Body of pancreas (tissue), 4 donors: ENCODE measurements around the gene PHF13. TPM values are rescaled to one million over a fixed set of nuclear protein-coding genes. Genes with fewer than 3 reads are reported as not detected.

Experiments
- ATAC-seq: fragments of 150-250 bp; one replicate; pipeline ENCODE4 v1.9.1; 2016
- DNase-seq, 4 donors: peaks; one replicate each; pipeline ENCODE4 v3.0.0-alpha.2; 2019
- H3K27ac ChIP-seq, 4 donors: fragments of 200-600 bp; sonication (generic); 1 replicate in 3 of 4; 2 replicates in 1 of 4; pipeline versions ENCODE4 v1.5.1 to v1.6.1; 2016 to 2019; ENCODE audit warnings: mild to moderate bottlenecking in 1 of 4, mixed read lengths in 1 of 4, moderate library complexity in 1 of 4
- H3K27me3 ChIP-seq, 2 donors: fragments of 200-600 bp; sonication (generic); one replicate each; pipeline ENCODE4 v1.6.0; 2016; ENCODE audit warnings: mild to moderate bottlenecking in 1 of 2
- H3K36me3 ChIP-seq, 2 donors: fragments of 200-600 bp; sonication (generic); replicated peaks in 1 of 2; 2 replicates each; pipeline ENCODE4 v1.5.1; 2016; ENCODE audit warnings: low read depth in 2 of 2; ENCODE audit not compliant: insufficient read depth in 1 of 2
- H3K4me1 ChIP-seq: fragments of 200-600 bp; sonication (generic); one replicate; pipeline ENCODE4 v1.6.0; 2016
- H3K4me3 ChIP-seq, 2 donors: fragments of 200-600 bp; sonication (generic); 1 replicate in 1 of 2; 2 replicates in 1 of 2; pipeline ENCODE4 v1.5.1; 2016 to 2019
- H3K9me3 ChIP-seq, 3 donors: fragments of 200-600 bp; sonication (generic); 1 replicate in 2 of 3; 2 replicates in 1 of 3; pipeline ENCODE4 v1.5.1; 2016
- POLR2A ChIP-seq, 3 donors: fragments of 450-650 bp; IDR thresholded peaks; one replicate each; pipeline ENCODE4 v1.6.1; 2016; ENCODE audit warnings: antibody characterized with exemption in 3 of 3, mild to moderate bottlenecking in 2 of 3
- WGBS, 2 donors: methylation state at CpG; one replicate each; pipeline ENCODE4 v1.1.5; 2017; 5-methylcytosine and 5-hydroxymethylcytosine counted together
- intact Hi-C: fragments of 100-400 bp; cut with DNase I; formaldehyde crosslinking; loops from one replicate; pipeline ENCODE4 v1.15.1; 2023
- total RNA-seq, 2 donors: library from RNA; depleted of rRNA; stranded (reverse); fragments of >200 nt; gene quantifications; one replicate each; pipeline ENCODE4 v1.1.0, GENCODE V29; 2016
- TF ChIP-seq, protein P1 (sequence below), 7 experiments: fragments of 450-650 bp in 4 of 7; fragments of 200-600 bp in 3 of 7; sonication (generic) in 3 of 7; IDR thresholded peaks; one replicate each; pipeline ENCODE4 v1.5.1; 2016 to 2019; ENCODE audit warnings: antibody characterized with exemption in 7 of 7

The PHF13 gene
- total RNA-seq: 1 to 10 TPM; 6.2 to 9.6 TPM

DNA sequence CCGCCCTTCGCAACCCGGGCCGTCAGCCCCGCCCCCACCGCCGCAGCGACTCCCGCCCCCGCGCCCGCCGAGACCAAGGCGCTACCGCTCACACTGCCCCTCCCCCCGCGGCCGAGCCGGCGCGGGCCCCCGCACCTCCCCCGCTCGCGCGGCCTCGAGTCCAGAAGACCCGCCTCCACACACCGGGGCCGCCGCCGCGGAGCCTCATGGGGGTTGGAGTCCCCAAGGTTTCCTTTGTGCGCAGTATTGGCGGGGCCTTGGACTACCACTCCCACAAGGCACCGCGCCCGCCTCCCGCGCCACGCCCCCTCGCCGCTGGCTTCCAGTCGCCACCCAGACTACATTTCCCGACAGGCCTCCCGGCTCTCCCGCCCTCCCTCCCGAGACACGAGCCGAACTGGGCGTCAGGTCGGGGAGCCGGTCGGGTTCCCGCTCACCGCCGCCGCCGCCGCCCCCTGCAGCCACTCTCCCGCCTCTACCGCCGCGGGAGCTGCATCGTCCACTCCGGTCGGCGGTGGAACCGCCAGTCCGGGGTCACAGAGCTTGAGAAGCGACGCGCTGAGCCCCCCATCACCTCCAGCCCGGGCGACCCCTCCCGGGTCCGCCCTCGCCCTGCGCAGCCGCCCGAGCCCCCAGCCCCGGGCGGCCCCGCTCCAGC lies at the start of gene PHF13:
PHF13 (plus strand) TSS at position 371 of the 658 bp plus-strand sequence. CDS start 336 bp downstream, outside the sequence.
- DNase-seq: peak; percentile 99 to 100 (median 99)
- Histone ChIP-seq H3K27me3 (no peaks in the 10 kb centered on the region), H3K9me3 (no peaks in the 10 kb centered on the region), H3K4me1 (peaks cover 23% of the 10 kb centered on the region), H3K27ac (peak within 1 kb of the TSS; percentile 76 to 90 (median 88)), H3K4me3 (peak within 1 kb of the TSS; percentile 59 to 92), H3K36me3 (no peaks in the 10 kb centered on the region)
- TF ChIP-seq, protein P1, sequence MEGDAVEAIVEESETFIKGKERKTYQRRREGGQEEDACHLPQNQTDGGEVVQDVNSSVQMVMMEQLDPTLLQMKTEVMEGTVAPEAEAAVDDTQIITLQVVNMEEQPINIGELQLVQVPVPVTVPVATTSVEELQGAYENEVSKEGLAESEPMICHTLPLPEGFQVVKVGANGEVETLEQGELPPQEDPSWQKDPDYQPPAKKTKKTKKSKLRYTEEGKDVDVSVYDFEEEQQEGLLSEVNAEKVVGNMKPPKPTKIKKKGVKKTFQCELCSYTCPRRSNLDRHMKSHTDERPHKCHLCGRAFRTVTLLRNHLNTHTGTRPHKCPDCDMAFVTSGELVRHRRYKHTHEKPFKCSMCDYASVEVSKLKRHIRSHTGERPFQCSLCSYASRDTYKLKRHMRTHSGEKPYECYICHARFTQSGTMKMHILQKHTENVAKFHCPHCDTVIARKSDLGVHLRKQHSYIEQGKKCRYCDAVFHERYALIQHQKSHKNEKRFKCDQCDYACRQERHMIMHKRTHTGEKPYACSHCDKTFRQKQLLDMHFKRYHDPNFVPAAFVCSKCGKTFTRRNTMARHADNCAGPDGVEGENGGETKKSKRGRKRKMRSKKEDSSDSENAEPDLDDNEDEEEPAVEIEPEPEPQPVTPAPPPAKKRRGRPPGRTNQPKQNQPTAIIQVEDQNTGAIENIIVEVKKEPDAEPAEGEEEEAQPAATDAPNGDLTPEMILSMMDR (IDR thresholded peaks at IDR 0.05): no peak
- TF ChIP-seq POLR2A (IDR thresholded peaks at IDR 0.05): peak in 2 of 3 donors; percentile 30 to 64
- WGBS, 2 donors: 0% methylated on average over 45 of the region's 84 CpGs; no CpG with 5 or more reads in 1 of the 2 donors
- intact Hi-C loops: no loop called here
- ATAC-seq: peak; percentile 95

DNA sequence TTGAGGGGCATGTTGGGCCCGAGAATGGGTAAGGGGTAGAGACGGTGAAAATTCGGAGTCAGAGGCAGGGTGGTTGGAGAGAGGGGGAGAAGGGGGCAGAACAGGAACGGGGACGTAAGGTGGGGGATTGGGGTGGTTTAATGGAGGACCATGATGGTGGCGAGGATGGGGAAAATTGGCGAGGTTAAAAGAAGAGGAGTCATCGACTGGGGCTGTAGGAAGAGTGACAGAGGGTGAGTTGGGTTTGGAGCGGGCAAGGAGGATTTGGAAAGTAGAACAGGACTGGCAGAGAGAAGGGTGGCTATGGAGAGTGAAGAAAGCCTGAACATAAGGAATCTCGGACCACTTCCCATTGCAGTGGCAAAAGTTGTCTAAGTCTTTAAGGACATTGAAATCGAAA lies 44.5 kb upstream of the PHF13 start:
- H3K9me3 ChIP-seq: no peaks in the 10 kb centered on the region
- intact Hi-C loops: no loop called here
- H3K36me3 ChIP-seq: no peaks in the 10 kb centered on the region
- DNase-seq: no peak
- peaks cover 0 to 3% of the 10 kb centered on the region in 2 donors for H3K27me3 ChIP-seq
- TF ChIP-seq, protein P1 (IDR thresholded peaks at IDR 0.05): no peak
- TF ChIP-seq POLR2A (IDR thresholded peaks at IDR 0.05): no peak
- H3K4me3 ChIP-seq: no peak overlapping the region
- H3K27ac ChIP-seq: no peak overlapping the region
- H3K4me1 ChIP-seq: no peaks in the 10 kb centered on the region
- no peak for ATAC-seq
- 83 to 85% methylated on average over 11 of the region's 11 CpGs for WGBS, 2 donors

GRCh38 chr1:6570100-6570499 lies 43.4 kb upstream of the PHF13 start:
- no peak for DNase-seq
- 74 to 78% methylated on average over 3 of the region's 3 CpGs for WGBS, 2 donors
- intact Hi-C loops: no loop called here
- Histone ChIP-seq H3K9me3 (no peaks in the 10 kb centered on the region), H3K36me3 (no peaks in the 10 kb centered on the region), H3K4me1 (no peaks in the 10 kb centered on the region), H3K27ac (no peak overlapping the region), H3K4me3 (no peak overlapping the region), H3K27me3 (peaks cover 0 to 3% of the 10 kb centered on the region in 2 donors)
- no peak for ATAC-seq
- TF ChIP-seq, protein P1 (IDR thresholded peaks at IDR 0.05): no peak
- TF ChIP-seq POLR2A (IDR thresholded peaks at IDR 0.05): no peak

DNA sequence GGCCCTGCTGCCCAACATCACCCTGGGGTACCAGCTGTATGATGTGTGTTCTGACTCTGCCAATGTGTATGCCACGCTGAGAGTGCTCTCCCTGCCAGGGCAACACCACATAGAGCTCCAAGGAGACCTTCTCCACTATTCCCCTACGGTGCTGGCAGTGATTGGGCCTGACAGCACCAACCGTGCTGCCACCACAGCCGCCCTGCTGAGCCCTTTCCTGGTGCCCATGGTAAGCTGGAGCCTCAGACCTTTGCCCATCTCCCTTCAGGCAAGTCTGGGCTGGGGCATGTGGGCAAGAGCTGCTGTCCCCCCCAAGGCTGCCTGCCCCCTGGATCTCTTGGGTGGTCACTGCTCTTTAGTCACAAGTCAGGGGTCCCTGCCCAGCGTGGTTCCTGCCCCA lies 42.5 kb upstream of the PHF13 start:
- intact Hi-C loops: no loop called here
- WGBS, 2 donors: 0 to 72% methylated on average over 1 to 5 of the region's 5 CpGs
- no peaks in the 10 kb centered on the region for H3K36me3 ChIP-seq

More for the DNA sequence above, 42.5 kb upstream of the PHF13 start:
- no peaks in the 10 kb centered on the region for H3K4me1 ChIP-seq
- TF ChIP-seq, protein P1 (IDR thresholded peaks at IDR 0.05): no peak
- TF ChIP-seq POLR2A (IDR thresholded peaks at IDR 0.05): no peak
- DNase-seq: no peak
- H3K27ac ChIP-seq: no peak overlapping the region
- no peaks in the 10 kb centered on the region for H3K9me3 ChIP-seq
- peaks cover 0 to 3% of the 10 kb centered on the region in 2 donors for H3K27me3 ChIP-seq
- no peak overlapping the region for H3K4me3 ChIP-seq
- ATAC-seq: no peak
